ENCODE data around the gene C16orf92.
"Not testable (repeated sequence)": the region's sequence is repeated elsewhere in the genome, so short reads cannot be mapped to it uniquely, and the experiment has no call there.

C16orf92 gene

DNA sequence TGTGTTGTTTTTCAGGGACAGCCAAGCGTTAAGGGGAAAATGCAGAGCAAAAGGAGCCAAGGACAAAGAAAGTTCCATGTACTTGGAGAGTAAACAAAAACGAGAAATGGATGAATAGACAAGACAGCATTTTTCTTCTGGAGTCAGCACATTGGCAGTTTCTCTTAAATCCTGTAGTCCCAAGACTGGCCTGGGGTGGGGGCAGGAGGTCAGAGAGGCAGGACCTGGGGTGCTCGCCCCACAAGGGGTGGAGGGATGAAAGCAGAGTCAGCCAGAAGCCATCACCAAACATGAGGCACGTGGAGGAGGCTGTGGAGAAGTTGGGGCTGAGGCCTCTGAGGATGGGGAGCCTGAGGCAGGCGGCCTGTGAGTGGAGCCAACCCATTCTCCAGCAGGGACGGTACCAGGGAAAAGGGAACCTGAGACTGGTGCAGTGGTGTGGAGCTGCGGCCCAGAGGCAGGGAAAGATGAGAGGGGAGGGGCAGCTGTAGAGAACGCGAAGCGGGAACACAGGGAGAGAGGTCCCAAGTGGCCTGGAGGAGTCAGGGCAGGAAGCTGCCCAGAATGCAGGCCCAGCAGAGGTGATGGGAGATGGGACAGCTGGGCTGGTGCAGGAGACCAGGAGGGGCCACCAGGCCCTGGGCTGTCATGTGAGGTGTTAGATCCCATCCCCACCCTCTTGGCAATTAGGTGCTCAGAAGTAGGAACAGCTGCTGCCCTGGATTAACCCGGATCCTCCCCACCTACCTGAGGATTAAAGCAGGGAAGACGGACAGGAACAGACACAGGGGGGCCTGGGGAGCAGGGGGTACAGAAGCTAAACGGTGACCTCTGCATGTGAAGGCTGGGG is 4.8 kb downstream of the C16orf92 start:
- peak; percentile 6 for DNase-seq

DNA sequence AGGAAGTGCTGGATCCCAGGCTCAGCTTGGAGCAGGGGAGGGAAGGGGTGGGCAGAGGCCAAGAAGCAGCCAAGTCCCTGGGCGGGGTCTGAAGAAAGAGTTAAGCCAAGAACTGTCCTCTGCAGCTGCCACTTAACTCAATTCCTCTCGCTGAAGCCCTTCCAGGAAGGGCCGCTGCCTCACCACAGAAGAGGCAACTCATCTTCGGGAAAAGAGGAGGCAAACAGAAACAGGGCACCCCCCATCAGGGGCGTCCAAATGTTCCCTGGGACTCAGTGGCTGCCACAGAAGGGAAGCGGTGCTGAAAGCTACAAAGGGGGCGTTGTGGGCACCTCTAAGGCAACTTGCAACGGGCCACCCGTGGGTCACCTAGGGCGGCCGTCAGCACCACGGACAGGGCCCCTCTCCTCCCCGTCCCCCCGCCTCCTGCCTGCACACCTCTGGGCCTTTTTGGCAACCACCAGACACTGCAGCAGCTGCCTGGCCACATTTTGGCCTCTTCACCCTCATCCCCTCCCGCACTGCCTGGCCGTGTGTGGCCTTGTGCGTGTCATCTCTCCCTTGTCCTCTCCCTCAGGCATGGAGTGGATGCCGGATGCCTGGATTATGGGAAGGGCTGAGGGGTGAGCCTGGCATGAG is 5.6 kb downstream of the C16orf92 start:
- DNase-seq: no peak

DNA sequence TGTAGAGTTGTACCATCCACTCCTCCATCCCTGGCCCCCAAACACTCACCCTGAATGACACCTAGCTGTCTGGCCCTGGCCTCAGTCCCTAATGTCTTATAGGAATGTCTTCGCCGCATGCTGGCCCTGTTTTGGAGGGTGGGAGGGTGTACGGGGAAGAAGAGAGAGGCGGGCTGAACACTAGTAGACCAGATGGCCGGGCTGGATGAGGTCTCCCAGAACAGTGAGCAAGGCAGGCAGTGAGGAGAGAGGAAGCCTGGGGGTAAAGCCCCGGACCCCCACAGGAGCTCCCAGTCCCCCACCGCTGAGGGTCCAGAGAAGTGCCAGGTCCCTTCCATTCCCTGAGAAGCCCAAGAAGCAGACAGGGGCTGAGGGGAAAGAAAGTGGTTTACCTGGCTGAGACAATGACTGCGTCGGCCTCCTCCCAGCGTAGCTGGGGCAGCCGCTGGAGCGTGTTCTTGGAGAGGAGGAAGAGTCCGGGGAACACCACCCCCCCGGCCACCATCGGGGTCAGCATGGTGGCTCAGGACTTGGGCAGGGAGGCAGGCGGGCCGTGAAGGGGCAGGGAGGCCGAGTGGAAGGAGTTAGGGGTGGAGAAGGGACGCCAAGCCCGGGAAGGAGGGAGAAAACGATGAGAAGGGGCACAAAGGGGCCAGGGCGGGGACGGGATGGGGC is 7.2 kb downstream of the C16orf92 start:
- DNase-seq: peak; percentile 36

DNA sequence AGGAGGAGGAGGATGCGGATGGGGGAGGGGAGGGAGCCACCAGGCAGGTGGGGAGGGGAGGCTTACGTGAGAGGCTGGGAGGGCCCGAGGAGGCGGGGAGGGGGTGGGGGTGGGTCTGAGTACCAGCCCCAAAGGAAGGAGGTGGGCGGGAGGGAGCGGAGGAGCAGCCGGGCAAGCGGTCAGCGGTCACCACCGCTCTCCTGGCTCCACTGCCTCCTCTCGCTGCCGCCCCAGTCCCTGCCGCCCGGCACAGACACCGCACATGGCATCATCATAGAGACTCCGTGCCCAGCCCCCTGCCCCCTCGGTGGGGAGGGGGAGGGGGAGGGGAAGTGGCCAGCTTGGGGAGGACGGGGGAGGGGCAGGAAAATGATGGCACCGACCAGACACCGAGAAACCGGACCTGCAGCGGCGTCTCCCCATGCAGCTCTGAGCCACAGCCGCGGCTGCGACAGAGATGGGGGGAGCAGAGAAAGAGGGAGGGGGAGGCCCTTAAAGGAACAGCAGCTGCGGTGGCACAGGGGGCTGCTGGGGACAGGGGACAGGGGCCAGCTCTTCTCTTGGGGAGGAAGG is 7.9 kb downstream of the C16orf92 start, which contains the start of gene TLCD3B:
Gene TLCD3B (minus strand): TSS at position 431 of the 573 bp plus-strand sequence. CDS start 744 bp downstream, outside the sequence.
- no peak for DNase-seq

DNA sequence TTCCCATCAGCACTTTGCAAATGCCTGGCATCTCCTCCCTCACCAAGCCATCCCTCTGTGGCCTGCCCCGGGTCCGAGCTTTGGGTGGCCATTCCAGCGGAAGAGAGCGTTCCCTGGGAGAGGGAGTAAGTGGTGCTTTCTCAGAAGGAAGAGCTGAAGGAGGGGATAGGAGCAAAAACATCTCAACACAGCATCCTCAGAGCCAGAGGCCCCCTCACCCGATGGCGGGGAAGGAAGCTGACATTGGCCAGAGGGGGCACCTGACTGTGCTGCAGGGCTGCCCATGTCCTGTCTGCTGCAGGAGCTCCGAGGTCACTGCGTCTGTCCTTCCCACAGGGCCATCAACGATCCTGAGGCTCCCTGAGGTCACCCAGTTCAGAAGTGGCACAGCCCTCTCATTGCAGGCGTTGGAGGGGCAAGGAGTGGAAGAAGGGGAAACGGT is 8.5 kb downstream of the C16orf92 start:
- DNase-seq: no peak

DNA sequence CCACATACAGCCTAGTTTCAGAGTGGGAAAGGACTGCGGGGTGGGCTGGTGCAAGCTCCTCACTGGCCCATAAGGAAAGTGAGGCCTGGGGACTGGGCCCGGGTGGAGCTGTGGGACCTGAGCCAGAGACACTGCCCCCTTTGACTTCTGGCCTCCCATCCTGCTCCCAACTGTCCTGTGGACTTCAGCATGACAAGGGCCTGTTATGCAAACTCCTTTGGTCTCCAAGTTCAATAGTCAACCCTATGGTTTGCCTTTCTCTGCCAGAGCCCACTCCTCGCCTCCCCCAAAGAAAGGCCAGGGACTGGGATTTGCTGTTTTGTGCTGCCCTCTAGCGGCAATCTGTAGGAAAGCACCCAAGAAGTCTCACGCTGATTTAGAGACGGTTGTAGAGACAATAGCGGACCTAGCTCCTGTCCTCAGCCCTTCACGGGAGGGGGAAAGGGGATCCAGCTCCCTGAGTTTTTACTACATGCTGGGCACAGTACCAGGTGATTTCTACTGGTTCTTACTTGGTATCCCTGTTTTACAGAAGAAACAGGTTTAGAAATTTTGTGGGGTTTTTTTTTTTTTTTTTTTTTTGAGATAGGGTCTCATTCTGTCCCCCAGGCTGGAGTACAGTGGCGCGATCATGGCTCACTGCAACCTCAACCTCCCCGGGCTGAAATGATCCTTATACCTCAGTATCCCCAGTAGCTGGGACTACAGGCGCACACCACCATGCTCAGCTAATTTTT is 9.3 kb downstream of the C16orf92 start:
- DNase-seq: peak; percentile 70

DNA sequence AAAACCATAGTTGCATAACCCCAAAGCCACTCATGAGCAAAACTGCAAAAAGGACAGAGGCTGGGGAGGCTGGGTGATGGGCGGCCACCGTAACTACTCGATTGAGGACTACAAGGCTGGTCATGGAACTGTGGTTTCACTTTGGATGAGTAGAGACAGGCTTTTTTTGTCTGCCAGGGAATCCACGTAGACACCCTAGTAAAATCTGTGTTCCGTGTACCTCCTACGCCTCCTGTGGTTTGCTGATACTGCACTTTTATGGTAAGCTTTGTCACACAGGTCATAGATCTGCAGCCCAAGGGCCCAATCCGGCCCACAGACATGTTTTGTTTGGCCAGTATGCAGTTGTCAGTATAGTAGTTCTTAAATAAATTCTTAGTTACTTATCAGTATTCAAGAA is 10.3 kb downstream of the C16orf92 start:
- DNase-seq: no peak

DNA sequence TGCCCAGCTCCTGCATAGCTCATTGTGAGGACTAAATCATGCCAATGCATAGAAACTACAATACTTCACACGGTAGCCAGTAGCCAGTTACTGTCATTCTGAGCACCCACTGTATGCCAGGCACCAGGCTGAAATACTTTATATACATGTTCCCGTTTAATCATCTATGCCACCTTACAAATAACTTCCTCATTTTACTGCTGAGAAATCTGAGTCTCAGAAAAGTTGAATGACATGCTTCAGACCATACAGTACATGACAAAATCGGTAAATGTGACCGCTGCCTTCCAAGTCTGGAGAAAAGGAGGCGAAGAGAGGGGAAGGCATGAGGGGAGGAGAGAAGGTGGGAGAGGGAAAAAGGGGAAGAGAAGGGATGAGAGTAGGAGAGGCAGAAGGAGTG is 17.2 kb downstream of the C16orf92 start:
- DNase-seq: no peak

DNA sequence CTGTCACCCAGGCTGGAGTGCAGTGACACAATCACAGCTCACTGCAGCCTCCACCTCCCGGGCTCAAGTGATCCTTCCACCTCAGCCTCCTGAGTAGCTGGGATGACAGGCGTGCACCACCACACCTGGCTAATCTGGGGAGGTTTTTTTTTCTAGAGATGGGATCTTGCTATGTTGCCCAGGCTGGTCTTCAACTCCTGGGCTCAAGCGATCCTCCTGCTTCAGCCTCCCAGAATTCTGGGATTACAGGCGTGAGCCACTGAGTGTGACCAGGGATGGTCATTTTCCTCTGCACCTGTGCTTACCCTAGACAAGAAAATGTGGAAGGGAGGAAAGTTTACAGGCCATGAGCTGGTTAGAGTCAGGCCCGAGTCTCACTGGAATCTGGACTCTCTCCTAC is 17.7 kb downstream of the C16orf92 start:
- DNase-seq: not testable (repeated sequence)

DNA sequence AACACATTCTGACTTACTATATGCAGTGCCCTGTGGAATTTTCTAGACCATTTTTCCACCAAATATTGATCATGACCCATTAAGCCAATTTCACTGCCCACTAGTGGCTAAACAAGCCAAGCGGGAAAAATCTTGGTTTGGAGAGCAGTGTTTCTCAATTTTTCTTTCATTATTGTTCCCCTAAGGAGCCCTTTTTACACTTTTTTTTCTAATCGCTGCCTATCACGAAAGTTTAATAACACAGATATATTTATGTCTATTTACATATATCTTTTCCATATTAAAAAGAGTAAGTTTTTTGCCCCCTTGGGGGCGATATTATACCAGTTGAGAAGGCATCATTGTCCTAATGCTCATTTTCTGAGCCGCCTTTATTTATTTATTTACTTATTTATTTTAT is 18.8 kb downstream of the C16orf92 start:
- peak; percentile 10 for DNase-seq

DNA sequence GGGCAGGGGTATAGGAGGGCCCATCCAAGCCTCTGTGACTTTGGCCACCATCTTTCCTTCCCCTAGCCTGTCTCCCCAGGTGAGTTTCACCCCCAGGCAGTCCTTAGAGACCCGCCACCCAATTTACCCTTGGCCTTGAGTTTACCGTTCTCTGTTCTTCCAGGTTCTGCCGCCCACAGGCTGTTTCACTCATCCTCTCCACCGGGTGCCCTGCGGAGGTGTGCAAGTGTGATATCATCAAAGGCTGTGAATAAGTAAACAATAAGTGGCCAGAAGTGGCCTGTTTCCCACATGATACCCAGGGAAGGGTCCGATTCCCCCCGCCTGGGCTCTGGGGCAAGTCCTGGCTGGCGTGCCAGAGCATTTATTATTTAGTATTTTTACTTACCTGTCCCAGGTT is 23.2 kb downstream of the C16orf92 start:
- no peak for DNase-seq

DNA sequence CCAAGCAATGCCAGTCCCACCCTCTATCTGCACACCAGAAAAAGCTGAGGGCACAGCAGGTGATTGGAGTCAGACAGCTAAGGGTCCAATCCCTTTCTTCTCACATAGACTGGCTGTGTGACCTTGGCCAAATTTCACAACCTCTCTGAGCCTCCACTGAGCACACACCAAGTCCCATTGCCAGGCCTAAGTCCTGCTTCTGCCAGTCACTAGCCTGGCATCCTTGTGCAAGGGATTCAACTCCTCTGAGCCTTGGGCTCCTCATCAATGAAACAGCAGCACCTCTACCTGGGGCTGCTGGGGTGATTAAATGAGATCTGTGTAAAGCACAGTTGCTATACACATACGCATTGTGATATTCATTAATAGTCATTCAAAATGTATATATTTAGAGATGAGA is 23.6 kb downstream of the C16orf92 start:
- no peak for DNase-seq

DNA sequence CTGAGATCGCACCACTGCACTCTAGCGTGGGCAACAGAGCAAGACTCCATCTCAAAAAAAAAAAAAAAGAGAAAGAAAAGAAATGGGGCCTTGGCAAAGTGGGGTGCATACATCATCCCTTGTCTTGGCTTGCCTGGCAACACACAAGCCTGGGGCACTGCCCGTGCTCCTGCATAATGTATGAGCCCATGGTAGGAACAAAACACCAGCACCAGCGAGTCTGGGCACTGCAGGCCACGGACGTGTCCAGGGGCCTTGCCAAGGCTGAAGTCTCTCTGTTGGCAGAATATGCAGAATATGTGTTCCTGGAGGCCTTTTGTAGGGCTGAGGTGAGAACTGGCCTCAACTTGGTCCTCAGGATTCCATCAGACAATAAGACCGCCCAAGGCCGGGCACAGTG is 26.9 kb downstream of the C16orf92 start:
- DNase-seq: no peak

DNA sequence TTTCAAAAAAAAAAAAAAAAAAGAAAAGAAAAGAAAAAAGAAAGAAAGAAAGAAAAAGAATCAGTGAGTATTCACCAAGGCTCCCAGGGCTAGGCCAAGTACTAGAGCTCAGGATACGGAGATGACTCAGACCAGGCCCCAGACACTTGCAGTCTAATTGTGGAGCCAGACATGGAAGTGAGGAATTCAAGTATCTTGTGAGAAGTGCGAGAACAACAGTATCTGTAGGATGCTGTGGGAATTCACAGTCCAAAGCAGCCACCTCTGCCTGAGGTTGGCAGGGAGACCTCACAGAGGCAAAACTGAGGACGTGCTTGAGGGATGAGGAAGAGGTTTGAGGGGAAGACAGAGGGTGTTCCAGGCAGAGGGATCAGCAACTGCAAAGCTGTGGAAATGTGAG is 28.5 kb downstream of the C16orf92 start:
- no peak for DNase-seq

DNA sequence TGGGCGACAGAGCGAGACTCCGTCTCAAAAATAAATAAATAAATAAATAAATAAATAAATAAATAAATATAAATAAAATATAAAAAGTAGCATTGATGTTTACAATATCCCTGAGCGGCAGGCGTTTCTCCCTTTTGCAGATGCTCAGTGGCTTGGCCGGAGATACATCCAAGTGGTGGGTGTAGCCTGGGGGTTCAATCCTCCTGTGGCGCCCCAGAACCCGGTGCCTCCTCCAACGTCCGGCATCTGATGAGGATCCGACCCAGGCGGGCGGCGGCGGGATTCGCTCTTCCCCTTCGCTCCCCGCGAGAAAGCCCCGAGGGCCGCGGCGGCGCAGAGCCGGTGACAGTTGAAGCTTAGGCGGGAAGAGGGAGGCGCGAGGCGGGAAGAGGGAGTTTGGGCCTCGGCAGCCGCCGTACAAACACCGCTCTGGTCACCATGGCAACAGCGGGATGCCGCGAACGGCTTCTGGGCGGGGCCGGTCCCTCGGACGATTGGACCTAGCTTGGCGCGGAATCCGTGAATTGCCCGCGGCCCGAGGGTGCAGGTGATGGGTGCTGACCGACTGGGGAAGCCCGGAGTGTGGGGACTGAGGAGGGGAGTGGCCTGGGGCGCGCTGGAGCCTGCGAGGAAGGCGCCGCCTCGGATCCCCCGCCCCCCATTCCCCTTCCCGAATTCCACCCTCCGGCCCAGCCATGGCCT is 29.8 kb downstream of the C16orf92 start:
- peak; percentile 68 for DNase-seq

DNA sequence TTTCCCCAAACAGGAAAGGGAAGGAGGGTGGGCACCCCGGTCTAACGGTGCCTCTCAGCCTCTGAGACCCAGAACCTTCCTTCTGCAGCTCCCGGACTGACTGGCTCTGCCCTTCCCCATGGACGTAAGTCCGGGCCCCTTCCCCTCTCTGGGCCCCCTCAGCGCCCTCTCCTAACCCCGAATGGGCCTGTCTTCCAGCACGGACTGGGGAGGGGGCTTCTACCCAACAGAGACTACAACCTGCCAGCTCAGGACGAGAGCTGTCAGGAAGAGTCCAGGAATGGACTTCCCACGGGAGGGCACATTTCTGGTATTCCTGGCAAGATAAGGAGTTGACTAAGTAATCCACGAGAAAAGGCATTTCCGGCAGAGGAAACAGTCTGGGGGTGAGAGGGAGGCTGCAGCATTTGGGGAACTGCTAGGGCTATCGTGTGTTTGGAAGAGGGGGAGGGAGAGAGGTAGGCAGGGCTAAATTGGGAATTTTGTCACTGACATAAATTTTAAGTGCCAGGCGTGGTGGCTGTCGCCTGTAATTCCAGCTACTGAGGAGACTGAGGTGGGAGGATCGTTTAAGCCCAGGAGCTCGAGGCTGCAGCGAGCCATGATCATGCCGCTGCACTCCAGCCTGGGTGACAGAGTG is 30.5 kb downstream of the C16orf92 start:
- DNase-seq: no peak

DNA sequence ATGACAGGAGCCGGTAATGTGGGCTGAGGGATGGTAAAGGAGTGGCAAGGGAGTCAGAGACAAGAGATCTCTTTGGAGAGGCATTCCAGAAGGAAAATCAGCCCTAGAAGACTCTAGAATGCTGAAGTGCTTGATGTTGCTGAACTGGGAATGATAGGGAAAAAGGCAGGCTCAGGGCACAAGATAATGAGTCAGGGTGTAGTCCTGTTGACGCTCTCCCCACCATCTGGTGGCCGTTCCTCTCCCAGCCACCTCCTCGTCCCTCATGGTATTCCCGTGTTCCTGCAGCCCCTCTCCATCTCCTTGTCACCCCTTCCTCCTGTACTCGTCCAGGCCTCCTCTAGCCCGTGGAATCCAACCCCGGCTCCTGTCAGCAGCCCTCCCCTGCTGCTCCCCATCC is 31.5 kb downstream of the C16orf92 start:
- no peak for DNase-seq

DNA sequence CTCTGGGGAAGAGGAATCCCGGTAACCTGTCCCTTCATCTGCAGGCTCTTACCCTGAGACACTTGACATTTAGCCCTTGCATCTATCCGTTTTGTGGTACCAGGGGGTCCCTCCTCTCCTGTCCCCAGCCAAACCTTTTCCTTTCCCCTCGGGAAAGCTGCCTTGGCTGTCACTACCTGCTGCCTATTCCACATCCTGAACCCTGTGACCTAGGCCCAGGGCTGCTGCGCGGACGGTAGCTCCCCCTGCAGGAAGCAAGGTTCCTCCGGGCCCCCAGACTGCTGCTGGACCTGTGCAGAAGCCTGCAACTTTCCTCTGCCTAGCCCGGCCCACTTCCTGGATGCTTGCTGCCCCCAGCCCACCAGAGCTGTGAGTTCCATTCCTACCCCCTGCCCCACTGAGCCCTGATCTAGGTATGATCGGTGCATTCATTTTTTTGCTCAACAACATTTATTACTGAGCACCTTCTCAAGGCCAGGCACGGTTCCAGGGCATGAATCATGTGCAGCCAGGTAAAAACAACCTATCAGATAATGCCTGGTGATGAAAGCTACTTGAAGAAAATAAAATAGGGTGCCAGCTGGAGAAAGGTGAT is 32.1 kb downstream of the C16orf92 start:
- DNase-seq: peak; percentile 9

DNA sequence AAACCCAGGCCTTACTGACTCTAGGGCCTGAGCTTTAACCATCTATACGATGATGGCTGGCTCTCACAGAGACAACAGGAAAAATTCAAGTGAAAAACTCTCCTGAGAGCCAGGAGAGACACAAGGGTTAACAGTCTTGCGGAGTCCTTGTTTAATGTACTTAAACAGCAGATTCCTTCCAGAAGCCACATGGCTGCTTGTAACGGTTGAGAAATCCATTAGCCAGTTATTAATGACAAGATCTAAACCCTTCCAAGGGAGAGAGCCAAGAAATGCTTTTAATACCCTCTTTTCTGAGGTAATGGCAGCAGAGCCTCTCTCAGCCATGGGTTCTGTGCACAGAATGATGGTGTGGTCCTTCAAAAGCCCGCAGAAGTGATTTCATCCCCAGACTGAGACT is 37.3 kb downstream of the C16orf92 start:
- no peak for DNase-seq

DNA sequence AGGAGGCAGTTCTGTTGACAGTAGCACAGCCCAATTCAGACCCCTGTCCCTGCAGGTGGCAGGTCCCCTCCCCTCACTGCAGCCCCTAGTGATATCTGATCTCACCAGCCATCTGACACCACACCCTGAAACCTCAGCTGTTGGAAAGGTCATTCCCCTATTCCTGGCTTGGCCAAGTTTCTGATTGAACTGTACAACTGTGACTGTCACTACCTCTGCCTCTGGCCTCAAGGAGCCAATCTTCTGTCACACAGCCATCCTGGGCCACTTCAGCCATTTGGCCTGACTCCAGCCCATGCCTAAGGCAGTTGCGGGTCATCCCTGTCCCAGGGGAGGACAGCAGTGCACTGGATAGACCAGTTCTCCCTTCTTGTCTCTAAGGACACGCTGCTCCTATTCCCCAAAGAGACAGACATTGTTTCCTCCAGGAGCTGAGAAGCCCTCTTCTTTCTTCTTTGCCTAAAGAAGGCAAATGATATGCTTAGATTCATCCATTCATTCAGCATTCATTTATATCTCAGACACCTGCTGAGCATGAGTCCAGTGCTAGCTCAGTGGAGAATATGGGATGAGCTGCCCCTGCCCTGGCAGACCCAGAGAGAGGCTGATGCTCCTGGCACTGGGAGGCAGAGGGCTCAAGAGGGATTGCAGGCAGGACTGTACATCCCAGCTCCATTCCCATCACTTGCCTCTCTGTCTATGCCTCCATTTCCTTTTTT is 38.0 kb downstream of the C16orf92 start:
- DNase-seq: no peak

Data from NCI-H1694 treated with DMSO at 0.1 percent for 48 hours (cell line).